ENCODE data around the gene ANKRD27.
"Not testable (repeated sequence)": the region's sequence is repeated elsewhere in the genome, so short reads cannot be mapped to it uniquely, and the experiment has no call there.

The ANKRD27 gene

DNA sequence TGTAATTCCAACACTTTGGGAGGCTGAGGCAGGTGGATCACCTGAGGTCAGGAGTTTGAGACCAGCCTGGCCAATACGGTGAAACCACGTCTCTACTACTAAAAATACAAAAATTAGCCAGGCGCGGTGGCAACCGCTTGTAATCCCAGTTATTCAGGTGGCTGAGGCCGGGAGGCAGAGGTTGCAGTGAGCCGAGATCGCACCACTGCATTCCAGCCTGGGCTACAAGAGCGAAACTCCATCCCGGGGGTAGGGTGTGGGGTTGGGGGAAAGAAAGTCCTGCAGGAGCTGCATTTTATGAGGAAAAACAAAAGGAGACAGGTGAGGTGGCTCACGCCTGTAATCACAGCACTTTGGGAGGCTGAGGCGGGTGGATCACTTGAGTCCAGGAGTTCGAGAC is 22.6 kb downstream of the ANKRD27 start:
- not testable (repeated sequence) for DNase-seq

DNA sequence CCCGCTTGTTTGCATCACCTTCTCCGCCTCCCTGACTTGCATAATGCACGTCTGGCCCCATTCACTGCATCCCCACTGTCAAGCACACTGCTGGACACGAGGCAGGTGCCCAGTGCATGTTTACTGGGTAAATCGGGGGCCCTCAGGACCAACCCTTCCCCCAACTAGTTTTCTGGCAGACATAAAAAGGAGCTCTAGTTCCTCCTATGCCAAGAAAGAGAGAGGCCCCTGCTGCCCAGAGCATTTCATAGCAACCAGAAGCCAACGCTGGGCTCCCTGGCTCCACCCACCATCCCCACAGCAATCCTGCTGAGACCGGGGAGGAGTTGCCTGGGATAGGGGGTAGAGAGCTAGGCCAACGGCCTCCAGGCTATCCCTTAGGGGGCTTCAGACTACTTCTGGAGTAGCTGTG is 23.2 kb downstream of the ANKRD27 start:
- DNase-seq = no peak

DNA sequence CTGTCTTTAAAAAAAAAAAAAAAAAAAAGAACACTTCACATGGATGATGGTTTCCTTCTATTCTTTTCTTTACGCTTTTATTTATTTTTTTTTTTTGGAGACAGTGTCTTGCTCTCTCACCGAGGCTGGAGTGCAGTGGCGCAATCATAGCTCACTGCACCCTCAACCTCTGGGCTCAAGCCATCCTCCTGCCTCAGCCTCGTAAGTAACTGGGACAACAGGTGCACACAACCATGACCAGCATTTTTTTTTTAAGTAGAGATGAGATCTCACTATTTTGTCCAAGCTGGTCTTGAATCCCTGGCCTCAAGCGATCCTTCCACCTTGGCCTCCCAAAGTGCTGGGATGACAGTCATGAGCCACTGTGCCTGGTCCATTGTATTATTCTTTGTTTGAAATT is 24.3 kb downstream of the ANKRD27 start:
- DNase-seq = no peak

DNA sequence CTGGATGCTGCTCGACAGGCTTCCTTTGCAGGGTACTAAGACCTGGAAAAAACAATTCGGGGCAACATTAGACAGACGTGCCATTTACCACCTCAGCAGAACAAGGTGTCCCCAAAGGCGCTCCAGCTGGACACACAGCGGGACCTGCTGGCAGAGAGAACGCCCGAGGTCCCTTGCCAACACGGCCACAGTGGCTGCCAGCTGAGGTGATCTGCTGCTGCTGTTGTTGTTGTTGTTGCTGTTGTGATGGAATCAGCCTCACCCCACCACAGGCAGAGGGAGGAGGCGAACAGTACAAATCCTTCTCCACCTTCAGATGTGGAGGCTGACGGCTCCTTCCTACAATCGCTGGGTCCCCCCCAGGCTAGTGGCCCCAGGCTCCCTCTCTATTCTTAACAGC is 25.2 kb downstream of the ANKRD27 start:
- DNase-seq = no peak

DNA sequence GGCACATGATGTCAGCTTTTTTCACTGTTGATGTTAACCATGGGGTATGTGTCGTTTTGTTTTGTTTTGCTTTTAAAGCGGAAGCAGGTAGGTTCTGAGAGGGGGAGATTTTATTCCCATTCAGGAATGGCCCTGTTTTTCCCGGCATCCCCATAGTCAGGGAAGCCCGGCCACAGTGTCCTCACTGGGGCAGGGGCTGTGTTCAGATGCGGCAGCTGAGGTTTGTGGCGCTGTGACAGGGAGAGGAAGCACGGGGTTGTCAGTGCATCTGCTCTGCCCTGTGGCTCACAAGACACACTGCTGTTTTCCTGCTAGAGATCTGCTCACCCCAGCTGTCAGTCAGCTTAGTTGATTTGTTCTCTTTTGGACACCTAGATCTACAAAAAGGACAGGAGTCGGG is 27.6 kb downstream of the ANKRD27 start:
- no peak for DNase-seq

DNA sequence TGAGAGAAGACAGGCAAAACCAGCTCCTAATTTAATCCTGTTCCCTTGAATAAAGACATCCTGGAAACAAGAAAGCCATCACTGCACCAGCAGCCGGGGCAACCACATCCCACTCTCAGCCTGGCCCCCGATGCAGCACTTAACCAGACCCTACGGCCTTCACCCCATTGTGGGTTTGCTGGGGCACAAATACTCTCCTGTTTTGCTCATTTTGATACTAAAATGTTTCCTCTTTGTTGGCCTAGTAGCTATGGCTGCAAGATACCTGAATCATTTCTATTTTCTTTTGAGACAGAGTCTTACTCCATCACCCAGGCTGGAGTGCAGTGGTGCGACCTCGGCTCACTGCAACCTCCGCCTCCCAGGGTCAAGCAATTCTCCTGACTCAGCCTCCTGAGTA is 28.4 kb downstream of the ANKRD27 start:
- no peak for DNase-seq

DNA sequence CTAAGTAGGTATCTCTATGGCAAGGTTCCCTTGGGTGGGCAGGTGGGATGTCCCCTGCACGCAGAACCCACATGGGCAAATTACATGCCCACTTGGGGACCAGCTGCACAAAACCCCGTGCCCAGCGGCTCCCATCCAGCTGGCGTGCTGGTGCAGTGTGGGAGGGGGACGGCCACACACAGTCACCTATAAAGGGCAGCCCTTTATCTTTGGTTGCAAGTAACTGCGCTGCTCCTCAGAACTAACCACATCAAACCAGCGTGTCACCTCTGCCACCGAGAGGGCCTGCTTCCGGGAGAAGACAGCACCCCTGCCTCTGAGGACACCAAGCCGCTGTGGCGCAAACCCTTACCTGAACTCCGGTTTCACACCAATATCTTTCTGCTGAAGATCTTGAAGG is 32.2 kb downstream of the ANKRD27 start:
- DNase-seq = peak; percentile 51

DNA sequence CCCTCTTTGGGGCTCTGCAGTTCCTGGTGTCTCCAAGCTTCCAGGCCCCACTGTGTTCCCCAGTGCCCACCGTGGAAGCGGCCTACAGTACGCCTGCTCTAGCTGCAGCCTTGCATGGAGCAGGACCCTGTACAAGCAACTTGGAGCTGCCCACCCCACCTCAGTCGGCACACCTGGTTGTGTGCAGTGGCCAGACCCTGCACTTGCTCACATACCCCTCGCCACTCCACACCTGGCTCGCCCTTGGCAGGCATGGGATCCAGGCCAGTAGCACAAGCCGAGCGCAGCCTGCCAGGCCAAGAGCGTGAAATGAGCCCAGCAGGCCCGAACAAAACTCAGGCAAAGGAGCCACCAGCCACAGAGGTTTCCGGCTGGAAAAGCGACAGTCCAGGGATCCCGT is 36.4 kb downstream of the ANKRD27 start:
- no peak for DNase-seq

DNA sequence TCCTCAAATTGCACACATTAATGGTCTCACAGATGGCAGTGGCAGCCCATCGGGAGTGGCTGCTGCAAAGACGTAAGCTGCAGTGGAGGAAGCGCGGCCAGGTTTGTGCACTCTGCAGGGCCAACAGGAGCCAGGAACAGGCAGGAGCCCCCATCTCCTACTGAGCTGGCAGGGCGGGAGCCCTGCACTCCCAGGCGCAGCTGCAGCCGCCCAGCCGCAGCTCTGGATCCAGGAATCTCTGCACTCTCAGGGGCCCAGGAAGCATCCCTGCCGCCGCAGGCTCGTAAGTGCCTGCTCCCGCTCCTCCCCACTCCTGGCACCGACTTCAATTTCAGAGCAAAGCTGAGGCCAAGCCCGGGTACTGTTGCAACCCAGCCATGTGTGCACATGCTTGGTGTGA is 37.5 kb downstream of the ANKRD27 start:
- no peak for DNase-seq

DNA sequence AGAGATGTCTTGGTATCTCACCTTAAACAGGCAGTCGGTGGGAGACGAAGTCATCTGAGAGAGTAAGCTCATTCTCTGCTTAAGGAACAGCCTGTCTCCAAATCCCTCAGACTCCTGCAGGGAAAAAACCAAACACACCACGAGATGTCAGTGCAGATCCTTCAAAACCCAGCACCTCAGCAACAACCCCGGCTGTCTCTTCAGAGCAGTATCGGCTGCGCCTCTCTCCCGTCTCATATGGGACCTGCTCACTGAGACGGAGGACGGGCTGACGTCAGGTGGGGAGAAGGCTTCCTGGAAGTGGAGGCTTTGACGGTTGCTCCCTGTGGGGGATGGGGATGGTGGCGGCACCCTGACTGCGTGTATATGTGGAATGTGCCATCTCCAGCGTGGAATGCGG is 43.6 kb downstream of the ANKRD27 start:
- no peak for DNase-seq

DNA sequence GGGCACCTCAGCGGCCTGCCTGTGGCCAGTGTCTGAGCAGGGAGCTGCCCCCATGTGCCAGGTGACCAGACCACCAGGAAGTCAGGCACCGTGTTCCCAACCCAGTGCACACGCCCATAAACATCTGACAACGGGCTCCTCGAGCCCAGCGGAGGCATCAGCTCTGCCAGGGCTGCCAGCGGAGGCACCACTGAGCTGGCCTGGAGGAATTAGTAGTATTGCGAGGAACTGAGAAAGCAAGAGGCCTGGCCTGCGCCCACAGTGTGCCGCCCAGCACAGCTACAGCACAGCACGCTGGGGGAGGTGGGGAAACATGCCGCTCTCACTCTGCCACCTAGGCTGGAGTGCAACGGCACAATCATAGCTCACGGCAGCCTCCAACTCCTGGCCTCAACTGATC is 44.6 kb downstream of the ANKRD27 start:
- DNase-seq = no peak

DNA sequence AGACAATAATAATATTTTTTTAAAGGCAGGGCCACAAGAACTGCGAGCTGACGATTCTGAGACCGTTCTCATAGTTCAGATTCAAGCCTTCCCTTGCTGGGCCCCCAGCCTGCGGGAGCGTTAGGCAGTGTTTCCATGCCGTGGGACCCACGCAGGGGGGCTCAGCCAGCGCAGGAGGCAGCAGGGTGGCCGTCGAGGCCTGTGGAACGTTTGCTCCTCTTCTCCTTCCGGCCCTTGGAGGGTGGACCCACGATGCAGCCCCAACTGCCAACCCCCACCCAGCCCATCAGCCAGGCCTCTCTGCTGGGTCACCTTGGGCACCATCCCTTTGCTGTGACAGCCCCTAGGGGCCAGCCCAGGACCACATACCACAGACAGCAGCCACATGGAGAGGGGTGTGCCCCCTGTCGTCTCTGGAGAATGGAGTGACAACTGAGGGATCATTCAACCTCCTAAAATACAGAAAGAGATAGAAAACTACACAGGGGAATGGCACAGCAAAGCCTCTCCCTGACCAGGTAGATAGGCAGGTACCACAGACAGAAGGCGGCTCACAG is 47.2 kb downstream of the ANKRD27 start:
- no peak for DNase-seq

DNA sequence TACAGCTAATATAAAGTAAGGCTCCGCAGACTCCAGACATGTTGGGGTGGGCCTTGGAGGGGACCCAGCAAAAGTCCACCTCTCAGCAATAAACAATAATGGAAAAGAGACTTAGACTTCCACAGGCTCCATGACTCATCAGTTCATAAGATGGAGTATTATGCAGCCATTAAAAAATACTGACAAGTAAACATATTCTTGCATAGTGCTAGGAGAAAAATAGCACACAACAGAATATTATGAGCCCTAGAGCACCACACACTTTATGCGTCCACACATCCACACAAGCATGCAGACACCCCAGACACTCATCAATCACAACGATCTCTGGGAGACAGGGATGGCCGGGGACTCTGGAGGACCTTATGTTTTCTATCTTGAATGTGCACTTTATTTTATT is 48.0 kb downstream of the ANKRD27 start:
- DNase-seq = no peak

DNA sequence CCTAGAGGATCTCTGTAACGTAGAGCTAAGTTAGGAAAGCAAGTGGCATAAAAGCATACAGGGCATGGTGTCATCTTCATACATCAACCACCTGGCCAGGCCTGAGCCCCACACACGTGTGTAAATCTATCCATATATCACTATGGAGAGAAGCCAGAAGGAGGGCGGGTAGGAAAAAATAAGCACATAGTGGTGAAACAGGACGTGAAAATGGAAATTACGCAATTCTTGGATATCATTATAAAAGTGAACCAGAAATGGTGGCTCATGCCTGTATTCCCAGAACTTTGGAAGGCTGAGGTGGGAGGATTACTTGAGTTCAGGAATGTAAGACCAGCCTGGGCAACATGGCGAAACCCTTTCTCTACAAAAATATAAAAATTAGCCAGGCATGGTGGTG is 50.6 kb downstream of the ANKRD27 start:
- no peak for DNase-seq

DNA sequence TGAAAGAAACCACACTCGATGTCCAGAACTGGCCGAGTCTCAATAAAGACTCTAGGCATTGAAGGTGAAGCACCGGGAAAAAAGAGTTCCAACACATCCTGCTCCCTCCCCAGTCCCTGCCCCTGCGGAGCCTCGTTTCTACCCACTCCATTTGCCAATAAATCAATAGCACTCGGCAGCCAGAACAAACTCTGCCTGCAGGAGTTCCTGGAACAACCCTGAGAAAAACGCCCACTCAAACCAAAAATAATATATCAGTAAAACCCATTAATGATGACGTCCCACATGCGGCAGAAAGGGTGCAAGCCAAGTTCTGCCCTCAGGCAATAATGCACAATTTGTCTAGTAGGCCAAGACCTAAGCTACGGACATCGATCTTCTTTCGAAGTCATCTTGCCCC is 53.0 kb downstream of the ANKRD27 start:
- DNase-seq = no peak

DNA sequence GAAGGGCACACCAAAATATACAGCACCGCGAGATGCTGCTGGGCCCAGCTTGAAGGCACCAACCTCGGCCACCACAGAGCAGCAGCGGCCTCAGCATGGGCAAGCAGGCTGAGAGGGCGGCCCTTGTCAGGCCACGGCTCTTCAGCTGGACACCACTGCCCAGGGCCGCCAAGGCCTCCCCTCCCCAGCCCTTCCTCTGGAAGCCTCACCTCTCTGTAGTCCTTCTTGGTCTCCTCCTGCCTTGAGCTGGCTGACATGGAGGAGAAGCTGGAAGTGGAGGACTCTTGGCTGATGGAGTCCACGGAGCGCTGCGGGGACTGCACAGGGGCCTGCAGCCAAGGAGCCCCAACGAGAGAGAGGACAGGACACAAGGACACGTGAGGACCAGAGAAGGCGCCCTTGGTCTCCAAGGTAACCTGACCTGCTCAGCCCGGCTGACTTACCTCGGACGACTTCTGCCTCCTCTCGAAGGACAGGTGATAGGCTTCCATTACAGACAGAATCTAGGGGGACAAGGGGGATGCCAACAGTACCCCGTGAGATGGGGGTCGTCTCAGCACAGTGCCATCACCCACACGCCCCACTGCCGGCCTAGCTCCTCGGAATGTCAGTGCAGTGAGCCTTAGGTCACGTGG is 55.8 kb downstream of the ANKRD27 start:
- no peak for DNase-seq

DNA sequence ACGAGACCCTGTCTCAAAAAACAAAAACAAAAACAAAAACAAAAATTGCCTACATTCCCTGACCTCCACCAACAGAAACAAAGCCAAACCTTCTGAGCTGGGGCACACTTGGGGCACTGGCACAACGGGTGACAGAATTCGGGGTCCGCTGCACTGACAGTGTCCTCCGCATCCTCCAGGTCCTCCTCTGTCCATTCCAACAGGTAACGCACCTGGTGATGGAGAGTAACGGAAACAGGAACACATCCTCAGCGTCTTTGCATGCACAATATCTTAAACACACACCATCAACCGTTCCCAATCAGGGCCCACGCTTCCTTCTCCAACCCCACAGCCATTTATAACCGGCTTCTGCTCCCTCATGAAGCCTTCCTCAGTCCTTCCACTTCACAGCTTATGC is 59.4 kb downstream of the ANKRD27 start:
- DNase-seq = no peak

DNA sequence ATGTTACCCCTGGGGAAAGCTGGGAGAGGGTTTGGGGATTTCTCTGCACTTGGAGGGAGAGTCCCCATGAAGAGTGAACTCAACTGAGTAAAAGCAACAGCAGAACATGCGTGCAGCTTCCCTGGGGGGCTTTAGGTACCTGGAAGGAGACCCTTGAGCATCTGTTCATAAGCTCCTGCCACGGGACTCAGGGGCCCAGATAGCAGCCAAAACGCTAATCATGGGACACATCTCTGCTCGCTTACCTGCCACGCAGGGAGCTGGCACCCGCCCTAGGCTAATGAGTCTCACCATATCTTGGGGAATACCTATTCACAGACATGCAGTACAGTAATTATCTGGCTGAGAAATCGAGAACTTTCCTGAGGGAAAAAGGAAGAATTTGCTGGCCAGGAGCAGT is 60.1 kb downstream of the ANKRD27 start:
- DNase-seq = no peak

DNA sequence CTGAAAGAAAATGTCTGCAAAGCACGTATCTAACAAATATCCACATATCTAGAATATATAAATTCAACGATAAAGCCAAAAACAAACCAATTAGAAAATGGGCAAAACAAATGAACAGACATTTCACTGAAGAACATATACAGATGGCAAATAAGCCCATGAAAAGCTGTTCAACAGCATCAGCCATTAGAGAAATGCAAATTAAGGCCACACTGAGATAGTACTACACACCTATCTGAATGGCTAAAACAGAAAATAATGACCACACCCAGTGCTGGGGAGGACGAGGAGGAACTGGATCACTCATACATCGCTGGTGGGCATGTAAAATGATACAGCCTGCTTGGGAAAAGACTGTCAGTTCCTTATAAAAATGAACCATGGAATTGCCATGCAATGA is 62.0 kb downstream of the ANKRD27 start:
- DNase-seq = no peak

DNA sequence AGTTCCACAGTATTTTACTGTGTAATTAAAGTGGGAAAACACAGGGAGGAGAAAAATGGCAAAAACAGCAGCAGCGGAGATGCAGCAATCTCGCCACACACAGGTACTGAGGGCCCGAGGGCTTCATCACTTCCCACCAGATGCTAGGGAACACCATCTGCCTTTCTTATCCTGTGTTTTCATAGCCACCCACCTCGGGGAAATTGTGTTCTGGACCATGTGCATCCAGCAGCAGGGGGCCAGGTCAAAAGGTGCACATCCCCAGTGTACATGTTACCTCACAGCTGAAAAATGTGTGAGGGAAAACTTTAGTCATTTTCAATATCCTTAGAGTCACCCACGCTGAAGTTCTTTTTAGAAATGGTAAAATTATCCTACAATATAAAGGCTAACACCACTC is 63.8 kb downstream of the ANKRD27 start:
- DNase-seq = no peak

DNA sequence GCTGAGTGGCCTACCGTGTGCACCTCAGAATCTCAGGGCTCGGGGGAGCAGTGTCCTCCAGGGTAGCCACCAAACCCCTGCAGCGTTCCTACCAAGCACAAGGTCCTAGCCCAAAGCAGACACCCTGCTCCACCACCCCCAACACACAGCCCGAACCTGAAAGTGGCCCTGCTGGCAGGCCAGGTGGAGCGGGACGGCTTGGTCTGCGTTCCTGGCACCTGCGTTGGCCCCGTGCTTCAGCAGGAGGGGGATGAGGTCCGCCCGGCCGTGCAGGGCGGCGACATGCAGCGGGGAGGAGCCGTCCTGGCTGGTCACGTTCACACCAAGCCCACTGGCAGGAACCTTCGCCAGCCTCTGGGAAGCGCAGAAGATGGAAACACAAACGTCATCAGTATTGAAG is 67.5 kb downstream of the ANKRD27 start:
- DNase-seq = no peak

DNA sequence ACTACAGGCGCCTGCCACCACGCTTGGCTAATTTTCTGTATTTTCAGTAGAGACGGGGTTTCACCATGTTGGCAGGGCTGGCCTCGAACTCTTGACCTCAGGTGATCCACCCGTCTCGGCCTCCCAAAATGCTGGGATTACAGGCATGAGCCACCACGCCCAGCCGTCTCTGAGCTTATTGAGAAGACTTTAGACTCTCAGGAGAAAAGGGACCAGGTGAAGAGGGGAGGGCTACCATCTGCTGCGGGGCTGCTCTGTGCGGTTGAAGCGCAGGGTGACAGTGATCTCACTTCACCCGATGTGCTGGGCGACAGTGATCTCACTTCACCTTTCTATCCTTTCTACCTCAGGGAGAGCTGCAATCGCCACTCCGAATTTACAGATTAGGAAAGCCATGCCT is 68.7 kb downstream of the ANKRD27 start:
- no peak for DNase-seq

DNA sequence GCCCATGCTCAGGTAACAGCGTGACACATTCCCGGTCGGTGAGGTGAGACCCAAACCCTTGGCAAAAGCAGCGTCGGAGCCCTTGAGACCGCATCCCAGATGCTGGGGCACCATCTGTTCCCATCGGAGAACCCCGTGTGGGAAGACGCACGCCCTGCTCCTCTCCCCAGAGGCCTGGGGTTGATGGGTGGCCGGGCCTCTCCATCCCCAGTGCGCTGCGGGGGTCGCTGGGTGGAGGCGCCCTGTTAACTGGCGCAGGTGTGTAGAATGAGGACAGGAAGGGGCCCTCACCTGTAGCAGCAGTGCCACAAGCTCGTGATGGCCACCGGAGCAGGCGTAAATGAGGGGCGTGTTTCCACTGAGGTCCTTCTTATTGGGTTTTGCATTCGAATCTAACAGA is 69.4 kb downstream of the ANKRD27 start:
- DNase-seq = no peak

DNA sequence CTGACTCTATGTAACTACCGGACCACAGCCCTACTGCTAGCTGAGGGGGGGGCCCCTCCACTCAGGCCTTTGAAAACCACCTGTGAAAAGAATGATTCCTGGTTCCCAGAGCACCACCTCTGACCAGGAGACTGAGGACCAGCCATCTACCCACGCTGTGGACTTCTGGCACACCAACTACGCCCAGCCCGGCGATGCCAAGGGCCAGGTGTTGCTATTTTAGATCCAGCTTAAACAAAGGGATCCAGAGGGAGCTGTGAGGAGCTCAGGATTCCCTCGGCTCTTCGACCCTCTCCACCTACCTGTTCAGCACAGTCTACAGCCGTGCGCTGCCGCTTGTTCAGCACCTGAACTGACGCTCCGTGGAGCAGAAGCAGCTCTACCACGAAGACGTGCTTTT is 71.0 kb downstream of the ANKRD27 start:
- DNase-seq = no peak

DNA sequence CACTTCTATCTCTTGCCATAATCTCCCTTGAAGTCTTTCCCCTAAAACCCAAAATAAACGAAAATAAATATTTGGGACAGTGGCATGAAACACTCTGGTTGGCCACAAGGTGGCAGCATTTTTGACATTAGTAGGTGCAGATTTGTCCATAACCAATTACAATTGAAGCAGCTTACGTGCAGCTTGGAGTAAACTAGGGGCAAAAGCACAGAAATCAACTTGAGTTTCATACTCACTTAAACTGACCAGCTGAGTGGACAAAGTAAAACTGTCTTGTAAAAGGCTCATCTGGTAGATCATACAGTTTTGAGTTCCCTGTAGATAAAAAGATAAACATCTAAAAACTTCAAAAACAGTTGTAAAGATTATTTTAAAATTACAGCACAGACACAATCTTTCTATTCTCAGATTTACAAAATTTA is 75.2 kb downstream of the ANKRD27 start:
- peak; percentile 24 for DNase-seq

DNA sequence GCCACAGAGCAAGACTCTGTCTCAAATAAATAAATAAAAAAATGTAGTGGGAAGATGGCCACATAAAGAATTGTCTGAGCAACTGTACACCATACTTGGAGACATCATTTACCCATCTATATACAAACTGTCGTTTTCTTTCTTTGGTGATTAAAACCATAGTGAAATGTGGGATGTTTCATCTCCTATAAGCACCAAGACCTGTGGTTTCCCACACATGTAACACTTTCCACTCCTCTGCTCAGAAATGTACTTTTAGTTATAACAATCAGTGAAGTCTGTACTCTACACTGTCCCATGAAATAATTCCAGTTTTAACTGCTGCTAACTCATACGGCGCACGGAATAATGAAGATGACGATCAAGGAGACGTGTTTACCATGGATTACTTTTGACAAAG is 75.7 kb downstream of the ANKRD27 start:
- DNase-seq = no peak
